NCI-H526 (cell line): ENCODE results near the gene SHCBP1L.

Source experiments
- DNase-seq, 2 experiments: peaks; one replicate each; lab custom pipeline; 2025; lab: John Stamatoyannopoulos, UW

Gene SHCBP1L

DNA sequence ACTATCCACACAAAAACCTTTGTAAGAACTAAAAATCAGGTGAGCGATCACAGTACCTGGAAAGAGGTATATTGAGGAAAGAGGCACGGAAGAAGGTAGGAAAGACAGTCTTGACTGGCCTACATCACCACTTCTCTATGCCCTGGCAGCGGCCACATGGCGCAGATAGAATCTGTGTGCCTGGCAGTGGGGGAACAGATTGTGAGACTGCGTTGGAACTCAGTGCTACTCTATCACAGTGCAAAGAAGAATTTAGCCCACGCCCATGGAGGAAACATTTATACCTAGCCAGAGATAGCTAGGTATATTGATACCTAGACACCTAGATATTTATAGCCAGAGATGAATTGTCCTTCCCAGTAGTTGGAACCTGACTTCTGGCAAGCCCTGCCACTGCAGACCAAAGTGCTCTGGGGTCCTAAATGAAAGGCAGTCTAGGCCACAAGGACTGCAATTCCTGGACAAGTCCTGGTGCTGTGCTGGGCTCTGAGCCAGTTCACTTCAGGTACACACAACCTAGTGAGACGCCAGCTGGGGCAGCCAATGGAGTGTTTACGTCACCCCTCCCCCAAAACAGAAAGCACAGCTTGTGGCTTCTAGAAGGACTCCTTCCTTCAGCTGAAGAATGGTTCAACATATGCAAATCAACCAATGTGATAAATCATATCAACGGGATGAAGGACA is 61.9 kb downstream of the SHCBP1L start:
- peak in 1 of 2 experiments; percentile 42 for DNase-seq

DNA sequence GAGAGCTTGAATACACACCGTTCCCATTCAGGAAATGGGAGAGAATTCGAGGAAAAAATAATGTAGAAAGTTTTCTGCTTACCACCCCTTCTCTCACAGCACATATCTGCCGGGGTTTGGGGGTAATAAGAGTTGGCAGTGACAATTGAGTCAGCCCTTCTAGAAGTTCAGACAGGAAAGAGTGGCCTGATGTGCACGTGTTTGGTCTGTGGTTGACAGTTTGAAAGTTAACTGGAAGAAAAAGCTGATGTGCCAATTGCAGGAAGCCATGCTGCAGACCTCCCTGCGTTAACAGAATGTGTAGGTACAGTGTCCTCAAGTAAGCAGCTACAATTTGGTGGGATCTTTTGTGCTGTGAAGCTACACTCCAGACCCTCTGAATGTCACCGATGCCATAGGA is 63.0 kb downstream of the SHCBP1L start:
- DNase-seq: no peak

DNA sequence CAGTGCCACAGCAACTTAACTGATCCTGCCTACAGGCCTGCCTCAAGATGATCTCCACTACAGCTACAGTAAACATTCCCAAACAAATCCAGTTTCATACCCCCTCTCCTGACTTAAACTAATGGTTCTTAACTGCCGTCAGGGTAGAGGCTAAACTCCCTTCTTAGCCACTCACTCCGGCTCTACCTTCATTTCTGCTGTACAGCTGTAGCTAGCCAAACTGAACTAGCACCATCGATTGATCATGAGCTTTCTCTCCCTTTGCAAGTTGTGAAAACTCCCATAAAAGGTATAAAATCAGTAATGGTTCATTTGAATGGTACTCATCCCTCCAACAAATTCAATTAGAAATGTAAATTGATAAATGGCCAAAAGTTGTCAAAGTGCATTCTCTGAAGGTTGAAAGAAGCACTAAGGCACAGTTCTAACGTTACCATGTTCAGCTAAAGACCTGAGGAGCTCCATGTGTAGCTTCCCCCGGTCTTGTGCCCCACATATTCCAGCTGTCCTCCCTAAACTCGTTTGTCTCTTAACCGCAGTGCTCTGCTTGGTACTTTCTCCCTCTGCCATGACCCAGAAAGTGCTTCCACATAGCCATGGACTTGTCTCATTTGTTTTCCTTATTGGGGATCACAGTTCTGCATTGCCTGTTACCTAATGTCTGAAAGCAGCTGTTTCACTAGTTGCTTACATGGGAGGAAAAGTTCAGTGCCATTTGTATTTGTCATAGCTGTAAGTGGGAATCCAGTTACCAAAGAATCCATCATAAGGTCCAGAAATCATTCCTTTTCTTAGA is 64.0 kb downstream of the SHCBP1L start:
- DNase-seq: peak in 1 of 2 experiments; percentile 19

DNA sequence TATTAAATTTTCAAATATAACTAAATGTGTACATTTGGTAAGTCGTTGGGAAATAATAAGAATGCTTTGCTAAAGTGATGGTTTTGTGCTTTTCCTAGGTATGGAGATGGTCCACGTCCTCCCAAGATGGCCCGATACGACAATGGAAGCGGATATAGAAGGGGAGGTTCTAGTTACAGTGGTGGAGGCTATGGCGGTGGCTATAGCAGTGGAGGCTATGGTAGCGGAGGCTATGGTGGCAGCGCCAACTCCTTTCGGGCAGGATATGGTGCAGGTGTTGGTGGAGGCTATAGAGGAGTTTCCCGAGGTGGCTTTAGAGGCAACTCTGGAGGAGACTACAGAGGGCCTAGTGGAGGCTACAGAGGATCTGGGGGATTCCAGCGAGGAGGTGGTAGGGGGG is 66.0 kb downstream of the SHCBP1L start:
- DNase-seq: no peak

GRCh38 chr1:182885591-182885990 is 67.4 kb downstream of the SHCBP1L start:
- DNase-seq: no peak

DNA sequence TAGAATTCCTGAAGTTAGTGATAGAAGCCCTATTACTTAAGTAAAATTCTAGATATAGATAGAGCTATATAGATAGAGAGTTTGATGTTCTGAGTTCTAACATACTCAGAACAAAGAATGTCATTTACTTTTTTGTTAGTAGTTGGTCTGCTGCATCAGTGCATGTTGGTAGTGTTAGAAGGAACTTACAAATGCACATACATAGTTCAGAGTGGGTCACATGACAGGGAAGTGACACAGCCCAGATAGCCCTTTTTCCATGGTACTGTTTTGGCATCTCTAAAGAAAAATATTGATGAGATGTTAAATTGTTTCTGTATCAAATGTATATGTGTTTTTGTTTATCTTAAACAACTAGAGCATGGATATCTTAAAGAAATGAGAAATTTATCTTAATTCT is 68.1 kb downstream of the SHCBP1L start:
- no peak for DNase-seq

DNA sequence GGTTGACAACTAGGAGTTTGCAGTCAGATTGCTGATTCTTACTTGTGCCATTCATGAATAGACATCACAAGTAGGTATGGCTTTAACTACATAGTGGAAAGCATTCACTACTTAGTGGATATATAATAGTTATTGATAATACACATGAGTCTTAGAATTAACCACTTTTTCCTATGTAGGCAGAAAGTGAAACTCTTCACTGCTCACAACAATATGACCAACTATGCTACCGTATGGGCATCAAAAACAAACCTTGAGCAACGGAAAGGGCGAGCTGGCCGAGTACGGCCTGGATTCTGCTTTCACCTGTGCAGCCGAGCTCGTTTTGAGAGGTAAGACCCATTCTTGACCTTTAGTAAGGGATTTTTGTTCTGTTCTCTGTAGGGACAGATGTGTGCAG is 75.1 kb downstream of the SHCBP1L start:
- no peak for DNase-seq

GRCh38 chr1:182877331-182877730 is 75.6 kb downstream of the SHCBP1L start:
- no peak for DNase-seq

GRCh38 chr1:182875889-182876288 is 77.1 kb downstream of the SHCBP1L start:
- DNase-seq: no peak

- DNase-seq: no peak
Measured at GRCh38 chr1:182872881-182873280, 80.1 kb downstream of the SHCBP1L start.

DNA sequence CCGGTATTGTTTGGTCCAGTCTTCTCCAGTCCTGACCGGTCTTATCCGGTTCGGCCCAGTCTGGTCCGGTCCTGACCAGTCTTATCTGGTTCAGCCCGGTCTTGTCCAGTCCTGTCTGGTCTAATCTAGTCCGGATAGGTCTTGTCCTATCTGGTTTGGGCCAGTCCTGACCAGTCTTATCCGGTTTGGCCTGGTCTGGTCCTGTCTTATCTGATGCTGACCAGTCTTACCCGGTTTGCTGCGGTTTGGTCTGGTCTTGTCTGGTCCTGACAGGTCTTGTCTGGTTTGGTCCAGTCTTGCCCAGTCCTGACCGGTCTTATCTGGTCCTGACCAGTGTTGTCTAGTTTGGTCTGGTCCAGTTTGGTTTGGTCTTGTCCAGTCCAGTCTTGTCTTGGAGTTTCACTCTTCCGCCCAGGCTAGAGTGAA is 83.7 kb downstream of the SHCBP1L start:
- no peak for DNase-seq

- no peak for DNase-seq
Measured at GRCh38 chr1:182867861-182868260, 85.1 kb downstream of the SHCBP1L start.

- no peak for DNase-seq
Measured at GRCh38 chr1:182863940-182864339, 89.0 kb downstream of the SHCBP1L start.

GRCh38 chr1:182862827-182863226 is 90.1 kb downstream of the SHCBP1L start:
- no peak for DNase-seq

DNA sequence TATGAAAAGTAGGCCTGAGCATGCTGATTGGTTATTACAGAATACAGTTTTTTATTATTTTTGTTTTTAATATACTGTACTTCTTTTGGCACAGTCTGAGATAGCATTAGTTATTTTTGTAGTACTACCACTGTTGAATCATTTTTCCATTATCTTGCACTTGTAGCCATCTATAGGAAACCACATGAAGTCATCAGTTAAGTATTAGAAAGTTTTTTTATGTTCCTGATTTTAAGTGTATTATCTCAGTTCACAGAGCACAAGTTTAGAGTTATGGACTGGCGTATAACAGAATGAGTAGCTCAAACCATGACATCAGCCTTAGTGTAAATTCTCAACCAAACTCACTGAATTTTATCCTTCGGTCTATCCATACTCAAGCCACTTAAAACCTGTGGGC is 91.0 kb downstream of the SHCBP1L start:
- DNase-seq: no peak

- DNase-seq: no peak
Measured at GRCh38 chr1:182860658-182861057, 92.3 kb downstream of the SHCBP1L start.

DNA sequence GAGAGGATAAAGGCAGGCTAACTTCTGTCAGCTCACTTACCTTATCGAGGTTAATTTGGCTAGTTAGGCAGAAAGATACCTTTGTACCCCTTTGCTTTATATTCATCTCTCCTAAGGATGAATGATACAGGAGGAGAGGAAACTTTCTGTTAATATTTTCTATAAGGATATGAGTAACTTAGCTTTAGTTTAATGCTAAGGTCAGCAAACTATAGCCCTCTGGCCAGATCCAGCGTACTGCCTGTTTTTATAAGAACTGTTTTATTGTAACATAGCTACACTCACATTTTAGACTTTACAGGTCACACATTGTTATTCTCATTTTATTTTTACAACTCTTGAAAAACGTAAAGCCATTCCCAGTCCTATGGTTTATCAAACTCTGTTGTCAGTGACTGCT is 95.8 kb downstream of the SHCBP1L start:
- no peak for DNase-seq

DNA sequence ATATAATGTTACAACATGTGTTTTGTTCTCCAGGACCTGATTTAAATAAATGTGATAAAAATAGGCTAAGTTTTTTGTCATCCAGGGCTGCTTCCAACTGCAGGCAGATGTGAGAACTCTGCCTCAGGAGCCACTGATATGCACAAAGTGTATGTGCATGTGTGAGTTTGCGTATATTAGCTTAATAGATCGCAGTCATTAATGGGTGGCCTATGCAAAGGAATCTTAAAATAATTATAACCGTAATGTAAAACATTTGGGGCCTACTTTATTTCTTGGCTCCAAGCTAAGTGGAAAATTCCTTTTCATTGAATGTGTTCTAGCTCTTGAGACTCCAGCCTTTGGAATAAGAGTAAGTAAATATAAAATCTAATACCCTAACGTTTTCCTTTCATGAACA is 97.1 kb downstream of the SHCBP1L start:
- DNase-seq: no peak

GRCh38 chr1:182851825-182852224 is 101.1 kb downstream of the SHCBP1L start:
- DNase-seq: no peak

- DNase-seq: no peak
Measured at GRCh38 chr1:182850319-182850718, 102.6 kb downstream of the SHCBP1L start.
